Sigmoid colon (tissue), 4 donors: ENCODE measurements around the gene CCDC91.

ENCODE experiments used
- CTCF ChIP-seq, 4 experiments: fragments of 450-650 bp in 3 of 4; fragments of 200-600 bp in 1 of 4; IDR thresholded peaks; one replicate each; pipeline ENCODE4 v1.5.1; 2016 to 2019; ENCODE audit warnings: antibody characterized with exemption in 4 of 4, mild to moderate bottlenecking in 3 of 4, moderate library complexity in 2 of 4
- POLR2A ChIP-seq, 2 donors: fragments of 450-650 bp; IDR thresholded peaks; one replicate each; pipeline ENCODE4 v1.6.1; 2016; ENCODE audit warnings: antibody characterized with exemption in 2 of 2, mild to moderate bottlenecking in 2 of 2, moderate library complexity in 2 of 2
- POLR2AphosphoS5 ChIP-seq, 4 donors: sonication (generic); formaldehyde crosslinking; IDR thresholded peaks; one replicate each; pipeline ENCODE4 v1.6.1; 2017; ENCODE audit warnings: antibody characterized with exemption in 4 of 4

GRCh38 chr12:28536088-28536487, 345.8 kb downstream of the CCDC91 start:
- TF ChIP-seq POLR2A (IDR thresholded peaks at IDR 0.05) (no peak), CTCF (IDR thresholded peaks at IDR 0.05) (no peak), POLR2AphosphoS5 (IDR thresholded peaks at IDR 0.05) (no peak)
